ENCODE measurements around the gene SLIT3.

Gene SLIT3

DNA sequence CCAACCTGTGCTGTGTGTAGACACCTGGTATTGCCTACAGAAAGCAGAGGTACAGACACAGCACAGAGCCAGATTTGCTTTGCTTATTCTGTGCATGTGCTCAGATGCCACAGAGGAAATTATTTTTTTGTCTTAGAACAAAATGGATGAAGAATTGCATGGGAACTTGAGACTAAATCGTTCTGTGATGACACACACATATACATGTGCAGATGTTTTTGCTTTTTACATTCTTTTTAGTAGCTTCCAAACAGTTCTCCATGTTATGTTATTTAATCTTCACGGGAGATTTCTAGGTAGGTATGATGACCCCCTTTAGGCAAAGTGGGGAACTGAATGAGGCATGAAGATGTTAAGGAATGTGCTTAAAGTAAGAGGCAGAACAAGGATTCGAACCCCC is 500.2 kb downstream of the SLIT3 start:
- ChIA-PET CTCF (interaction anchor here (0.6 to 1.1 kb wide), 3 partner anchors 16 to 114 kb away, joined by 3 to 4 read pairs (median 4); no protein-coding TSS in a partner anchor), POLR2A (no interaction called here)

GRCh38 chr5:168798065-168799023 is 502.6 kb downstream of the SLIT3 start:
- POLR2A ChIA-PET, result no interaction called here
- no peak overlapping the region for H3K27ac ChIP-seq (ENCODE audit: extremely low read depth, low read depth, low read length)
- peaks cover 2% of the 10 kb centered on the region; the same call in 1 of the 2 replicates for H3K4me1 ChIP-seq (ENCODE audit: control insufficient read depth, insufficient read depth, low read length)
- H3K36me3 ChIP-seq (ENCODE audit: control insufficient read depth in 2 of 2, insufficient read depth in 1 of 2, low read length in 2 of 2), result no peaks in the 10 kb centered on the region
- no peak overlapping the region for H3K4me3 ChIP-seq (ENCODE audit: low read depth, low read length)
- CTCF ChIA-PET, result interaction anchor here (0.9 kb wide), 1 partner anchor 579 kb away, joined by 3 read pairs; no protein-coding TSS in a partner anchor
- no peak for TF ChIP-seq ZNF488 (tag by site-specific recombination; IDR thresholded peaks at IDR 0.05)
- TF ChIP-seq OSR2 (tag by site-specific recombination; IDR thresholded peaks at IDR 0.05), result peak; percentile 51; the same call in 1 of the 2 replicates
- peak; percentile 73 for TF ChIP-seq ZNF335 (tag by site-specific recombination; conservative IDR thresholded peaks at IDR 0.05)
- no peak for TF ChIP-seq ZNF785 (tag by site-specific recombination; IDR thresholded peaks at IDR 0.05)
- TF ChIP-seq ZNF362 (tag by site-specific recombination; IDR thresholded peaks at IDR 0.05), result peak; percentile 57; the same call in 1 of the 2 replicates
- no peaks in the 10 kb centered on the region for H3K9me3 ChIP-seq (ENCODE audit: control insufficient read depth, insufficient read depth, low read depth, low read length)

More for the DNA sequence above, 500.2 kb downstream of the SLIT3 start:
- Histone ChIP-seq H3K4me1 (ENCODE audit: control insufficient read depth, insufficient read depth, low read length) (no peaks in the 10 kb centered on the region), H3K27ac (ENCODE audit: extremely low read depth, low read depth, low read length) (no peak overlapping the region), H3K9me3 (ENCODE audit: control insufficient read depth, insufficient read depth, low read depth, low read length) (no peaks in the 10 kb centered on the region), H3K4me3 (ENCODE audit: low read depth, low read length) (no peak overlapping the region), H3K36me3 (ENCODE audit: control insufficient read depth in 2 of 2, insufficient read depth in 1 of 2, low read length in 2 of 2) (no peaks in the 10 kb centered on the region)
- TF ChIP-seq ZNF785 (tag by site-specific recombination; IDR thresholded peaks at IDR 0.05) (no peak), ZNF26 (tag by site-specific recombination; IDR thresholded peaks at IDR 0.05) (no peak), ZNF561 (tag by site-specific recombination; IDR thresholded peaks at IDR 0.05; ENCODE audit: borderline replicate concordance) (no peak), PRDM1 (tag by site-specific recombination; IDR thresholded peaks at IDR 0.05) (no peak), ZNF266 (tag by site-specific recombination; IDR thresholded peaks at IDR 0.05; ENCODE audit: low read depth) (no peak)
- TF ChIP-seq, protein P1, sequence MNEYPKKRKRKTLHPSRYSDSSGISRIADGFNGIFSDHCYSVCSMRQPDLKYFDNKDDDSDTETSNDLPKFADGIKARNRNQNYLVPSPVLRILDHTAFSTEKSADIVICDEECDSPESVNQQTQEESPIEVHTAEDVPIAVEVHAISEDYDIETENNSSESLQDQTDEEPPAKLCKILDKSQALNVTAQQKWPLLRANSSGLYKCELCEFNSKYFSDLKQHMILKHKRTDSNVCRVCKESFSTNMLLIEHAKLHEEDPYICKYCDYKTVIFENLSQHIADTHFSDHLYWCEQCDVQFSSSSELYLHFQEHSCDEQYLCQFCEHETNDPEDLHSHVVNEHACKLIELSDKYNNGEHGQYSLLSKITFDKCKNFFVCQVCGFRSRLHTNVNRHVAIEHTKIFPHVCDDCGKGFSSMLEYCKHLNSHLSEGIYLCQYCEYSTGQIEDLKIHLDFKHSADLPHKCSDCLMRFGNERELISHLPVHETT (tag by site-specific recombination; IDR thresholded peaks at IDR 0.05), result no peak

DNA sequence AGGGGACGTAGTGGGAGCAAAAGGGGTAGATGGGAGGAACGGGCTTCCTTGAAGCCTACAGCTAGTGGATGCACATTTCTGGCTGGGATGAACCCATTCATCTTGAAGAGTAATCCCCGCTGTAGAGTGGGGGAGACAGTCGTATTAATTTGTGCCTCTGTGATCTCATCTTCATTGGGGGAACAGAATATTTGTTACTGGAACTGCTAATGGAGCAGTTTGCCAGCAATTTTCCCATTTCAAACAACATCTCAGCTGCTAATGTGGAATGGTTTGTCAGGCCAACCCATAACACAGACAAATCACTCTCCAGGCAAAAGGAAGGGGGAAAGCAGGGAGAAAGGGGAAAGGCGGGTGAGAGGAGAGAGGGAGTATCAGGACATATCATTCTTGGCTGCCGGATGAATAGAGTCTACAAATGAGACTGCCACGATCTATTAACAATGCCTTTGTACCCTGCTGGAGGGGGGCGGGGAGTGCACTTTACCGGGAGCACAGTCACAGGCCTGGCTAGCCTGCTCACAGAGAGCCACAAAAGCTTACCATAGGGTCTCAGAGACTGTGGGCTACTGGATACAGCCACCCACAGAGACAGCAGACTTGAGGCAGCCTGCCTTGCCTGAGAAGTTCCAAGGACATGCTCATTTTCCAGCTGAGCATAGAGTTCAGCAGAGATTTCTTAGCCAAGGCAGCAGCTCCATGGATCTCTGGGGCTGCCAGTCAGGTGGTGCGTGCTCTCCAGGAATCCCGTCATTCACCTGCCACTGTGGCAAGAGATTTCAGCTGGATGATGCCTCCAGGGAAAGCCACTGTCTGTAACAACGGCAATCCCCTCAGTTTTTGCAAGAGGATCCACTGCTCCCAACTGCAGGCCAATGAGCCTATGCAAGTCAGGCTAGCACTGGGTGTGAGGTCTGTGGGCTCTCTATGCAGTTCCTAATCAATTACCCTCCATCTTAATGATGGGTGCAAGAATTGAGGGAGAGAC is 504.1 kb downstream of the SLIT3 start:
- Histone ChIP-seq H3K4me3 (ENCODE audit: low read depth, low read length) (no peak overlapping the region), H3K4me1 (ENCODE audit: control insufficient read depth, insufficient read depth, low read length) (peaks cover 2% of the 10 kb centered on the region; the same call in 1 of the 2 replicates), H3K9me3 (ENCODE audit: control insufficient read depth, insufficient read depth, low read depth, low read length) (no peaks in the 10 kb centered on the region), H3K27ac (ENCODE audit: extremely low read depth, low read depth, low read length) (no peak overlapping the region), H3K36me3 (ENCODE audit: control insufficient read depth in 2 of 2, insufficient read depth in 1 of 2, low read length in 2 of 2) (no peaks in the 10 kb centered on the region)
- POLR2A ChIA-PET, result no interaction called here
- CTCF ChIA-PET, result no interaction called here
- TF ChIP-seq ZBTB8A (tag by site-specific recombination; IDR thresholded peaks at IDR 0.05) (no peak), ZNF514 (tag by site-specific recombination; IDR thresholded peaks at IDR 0.05) (no peak), OSR2 (tag by site-specific recombination; IDR thresholded peaks at IDR 0.05) (no peak), ZIC2 (tag by site-specific recombination; IDR thresholded peaks at IDR 0.05) (0 out of 2 replicates have a peak, but pooled peaks have one; percentile 7), ZNF664 (tag by site-specific recombination; IDR thresholded peaks at IDR 0.05) (no peak), ZNF473 (tag by site-specific recombination; IDR thresholded peaks at IDR 0.05) (no peak)
- TF ChIP-seq, protein P2, sequence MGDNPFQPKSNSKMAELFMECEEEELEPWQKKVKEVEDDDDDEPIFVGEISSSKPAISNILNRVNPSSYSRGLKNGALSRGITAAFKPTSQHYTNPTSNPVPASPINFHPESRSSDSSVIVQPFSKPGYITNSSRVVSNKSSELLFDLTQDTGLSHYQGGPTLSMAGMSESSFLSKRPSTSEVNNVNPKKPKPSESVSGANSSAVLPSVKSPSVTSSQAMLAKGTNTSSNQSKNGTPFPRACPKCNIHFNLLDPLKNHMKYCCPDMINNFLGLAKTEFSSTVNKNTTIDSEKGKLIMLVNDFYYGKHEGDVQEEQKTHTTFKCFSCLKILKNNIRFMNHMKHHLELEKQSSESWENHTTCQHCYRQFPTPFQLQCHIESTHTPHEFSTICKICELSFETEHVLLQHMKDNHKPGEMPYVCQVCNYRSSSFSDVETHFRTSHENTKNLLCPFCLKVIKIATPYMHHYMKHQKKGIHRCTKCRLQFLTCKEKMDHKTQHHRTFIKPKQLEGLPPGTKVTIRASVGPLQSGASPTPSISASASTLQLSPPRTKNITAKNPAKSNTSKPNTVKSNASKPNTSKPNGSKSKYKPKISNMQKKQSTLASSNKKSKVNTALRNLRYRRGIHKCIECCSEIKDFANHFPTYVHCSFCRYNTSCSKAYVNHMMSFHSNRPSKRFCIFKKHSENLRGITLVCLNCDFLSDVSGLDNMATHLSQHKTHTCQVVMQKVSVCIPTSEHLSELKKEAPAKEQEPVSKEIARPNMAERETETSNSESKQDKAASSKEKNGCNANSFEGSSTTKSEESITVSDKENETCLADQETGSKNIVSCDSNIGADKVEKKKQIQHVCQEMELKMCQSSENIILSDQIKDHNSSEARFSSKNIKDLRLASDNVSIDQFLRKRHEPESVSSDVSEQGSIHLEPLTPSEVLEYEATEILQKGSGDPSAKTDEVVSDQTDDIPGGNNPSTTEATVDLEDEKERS (tag by site-specific recombination; IDR thresholded peaks at IDR 0.05), result no peak
